Upper lobe of left lung (tissue), 6 donors: ENCODE measurements around the gene TPMT. TPM values are rescaled to one million over a fixed set of nuclear protein-coding genes. Genes with fewer than 3 reads are reported as not detected.
A peak's percentile ranks its signal among the peaks of the same experiment; 100 is the strongest.

Source experiments
- ATAC-seq, 2 donors: fragments of 200-7000 bp; cut with Tn5 transposase; one replicate each; pipeline ENCODE4 v1.9.1; 2022; ENCODE audit warnings: mild to moderate bottlenecking in 2 of 2, moderate library complexity in 2 of 2; ENCODE audit not compliant: low FRiP score in 2 of 2
- DNase-seq, 2 donors: peaks; one replicate each; pipeline ENCODE4 v3.0.0-alpha.2; 2019 to 2020
- H3K27ac ChIP-seq, 4 donors: fragments of 200-600 bp; sonication (generic); one replicate each; pipeline ENCODE4 v1.5.1; 2016 to 2019
- H3K27me3 ChIP-seq, 4 donors: fragments of 200-600 bp; sonication (generic); one replicate each; pipeline ENCODE4 v1.5.1; 2017 to 2019
- H3K36me3 ChIP-seq, 4 donors: fragments of 200-600 bp; sonication (generic); one replicate each; pipeline ENCODE4 v1.5.1; 2016 to 2019
- H3K4me1 ChIP-seq, 4 donors: fragments of 200-600 bp; sonication (generic); one replicate each; pipeline ENCODE4 v1.5.1; 2018 to 2019
- H3K4me3 ChIP-seq, 4 donors: fragments of 200-600 bp; sonication (generic); one replicate each; pipeline ENCODE4 v1.5.1; 2017 to 2019; ENCODE audit warnings: mild to moderate bottlenecking in 2 of 4, moderate library complexity in 1 of 4
- H3K9me3 ChIP-seq, 4 donors: fragments of 200-600 bp; sonication (generic); one replicate each; pipeline ENCODE4 v1.5.1; 2018 to 2019
- CTCF ChIP-seq, 6 experiments: fragments of 450-650 bp in 4 of 6; fragments of 200-600 bp in 2 of 6; sonication (generic) in 2 of 6; IDR thresholded peaks; one replicate each; pipeline ENCODE4 v1.5.1; 2016 to 2019; ENCODE audit warnings: antibody characterized with exemption in 6 of 6
- EP300 ChIP-seq, 4 donors: sonication (generic); formaldehyde crosslinking; IDR thresholded peaks; one replicate each; pipeline ENCODE4 v1.5.1; 2017; ENCODE audit warnings: antibody characterized with exemption in 4 of 4, control low read depth in 2 of 4
- POLR2A ChIP-seq, 4 donors: fragments of 450-650 bp; IDR thresholded peaks; one replicate each; pipeline ENCODE4 v1.5.1; 2016 to 2017; ENCODE audit warnings: antibody characterized with exemption in 4 of 4, mild to moderate bottlenecking in 2 of 4
- POLR2AphosphoS5 ChIP-seq, 2 donors: sonication (generic); formaldehyde crosslinking; IDR thresholded peaks; one replicate each; pipeline ENCODE4 v1.5.1; 2017; ENCODE audit warnings: antibody characterized with exemption in 2 of 2
- WGBS, 2 donors: methylation state at CpG; one replicate each; pipeline ENCODE4 v1.1.5; 2017 to 2018; 5-methylcytosine and 5-hydroxymethylcytosine counted together
- total RNA-seq, 6 donors: library from RNA; depleted of rRNA in 4 of 6; stranded (reverse); fragments of >200 nt in 4 of 6; gene quantifications; one replicate each; pipeline versions ENCODE4 v1.1.0 to v1.2.1, GENCODE V29; 2016 to 2021
- donor health status: DM: no; HTN: no; CAD: no; lungs with moderate emphysema.
- donor health status: DM: no; HTN: yes; CAD: no; lungs with severe emphysema.

TPMT gene
- total RNA-seq, 6 donors from 2014 or later, result 5.2 to 12.2 (median 10.7) TPM

GRCh38 chr6:18171871-18172270, 17.0 kb upstream of the TPMT start:
- peak overlapping the region in 1 of 4 donors; percentile 64 for H3K27ac ChIP-seq
- 63 to 74% methylated on average over 7 of the region's 7 CpGs for WGBS, 2 donors
- TF ChIP-seq POLR2AphosphoS5 (IDR thresholded peaks at IDR 0.05) (no peak), CTCF (IDR thresholded peaks at IDR 0.05) (no peak), EP300 (IDR thresholded peaks at IDR 0.05) (no peak), POLR2A (IDR thresholded peaks at IDR 0.05) (no peak)
- H3K4me3 ChIP-seq, result no peak overlapping the region
- H3K36me3 ChIP-seq, result peaks cover 0 to 59% (median 23%) of the 10 kb centered on the region in 4 donors
- no peaks in the 10 kb centered on the region for H3K4me1 ChIP-seq
- peak in 1 of 2 donors; percentile 38 for ATAC-seq
- H3K9me3 ChIP-seq, result no peaks in the 10 kb centered on the region
- no peak for DNase-seq
- H3K27me3 ChIP-seq, result no peaks in the 10 kb centered on the region

GRCh38 chr6:18168264-18168663, 13.4 kb upstream of the TPMT start:
- ATAC-seq, result no peak
- no peak for TF ChIP-seq EP300 (IDR thresholded peaks at IDR 0.05)
- no peak for TF ChIP-seq POLR2A (IDR thresholded peaks at IDR 0.05)
- TF ChIP-seq CTCF (IDR thresholded peaks at IDR 0.05), result no peak
- TF ChIP-seq POLR2AphosphoS5 (IDR thresholded peaks at IDR 0.05), result no peak
- peaks cover 0 to 72% (median 25%) of the 10 kb centered on the region in 4 donors for H3K36me3 ChIP-seq
- 96 to 99% methylated on average over 3 of the region's 3 CpGs for WGBS, 2 donors
- H3K27me3 ChIP-seq, result no peaks in the 10 kb centered on the region
- H3K4me3 ChIP-seq, result no peak overlapping the region
- no peaks in the 10 kb centered on the region for H3K9me3 ChIP-seq
- no peak overlapping the region for H3K27ac ChIP-seq
- no peaks in the 10 kb centered on the region for H3K4me1 ChIP-seq
- no peak for DNase-seq

DNA sequence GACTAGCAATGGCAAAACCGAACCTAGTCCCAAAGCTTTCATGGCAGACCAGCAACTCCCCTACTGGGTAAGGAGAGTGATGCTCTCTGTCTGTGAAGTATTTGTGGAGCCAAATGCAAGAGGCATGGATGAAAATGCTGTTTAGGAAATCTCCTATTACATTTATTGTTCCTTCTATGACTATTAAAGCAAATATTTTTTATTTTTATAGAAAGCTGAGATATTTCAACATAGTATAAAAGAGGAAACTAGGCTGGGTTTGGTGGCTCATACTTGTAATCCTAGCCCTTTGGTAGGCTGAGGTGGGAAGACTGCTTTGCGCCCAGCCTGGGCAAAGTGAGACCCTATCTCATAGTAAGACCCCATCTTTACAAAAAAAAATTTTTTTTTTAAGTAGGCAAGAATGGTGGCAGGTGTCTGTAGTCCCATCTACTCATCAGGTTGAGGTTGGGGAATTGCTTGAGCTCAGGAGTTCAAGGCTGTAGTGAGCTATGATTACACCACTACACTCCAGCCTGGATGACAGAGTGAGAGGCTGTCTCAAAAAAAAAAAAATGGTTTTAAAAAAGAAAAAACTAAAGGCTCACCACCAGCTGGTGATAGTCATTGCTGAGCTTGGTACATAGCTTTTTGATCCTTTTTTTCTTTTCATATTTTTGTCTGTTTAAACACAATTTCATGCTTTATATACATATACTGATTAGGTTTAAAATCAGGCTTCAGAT, 11.6 kb upstream of the TPMT start:
- Histone ChIP-seq H3K27me3 (no peaks in the 10 kb centered on the region), H3K36me3 (peaks cover 2 to 86% (median 31%) of the 10 kb centered on the region in 4 donors), H3K9me3 (no peaks in the 10 kb centered on the region), H3K4me3 (no peak overlapping the region), H3K4me1 (no peaks in the 10 kb centered on the region), H3K27ac (peak overlapping the region in 1 of 4 donors; percentile 22)
- 84 to 89% methylated on average over 2 of the region's 2 CpGs for WGBS, 2 donors
- peak in 1 of 2 donors; percentile 67 for ATAC-seq
- DNase-seq, result no peak
- no peak for TF ChIP-seq POLR2A (IDR thresholded peaks at IDR 0.05)

DNA sequence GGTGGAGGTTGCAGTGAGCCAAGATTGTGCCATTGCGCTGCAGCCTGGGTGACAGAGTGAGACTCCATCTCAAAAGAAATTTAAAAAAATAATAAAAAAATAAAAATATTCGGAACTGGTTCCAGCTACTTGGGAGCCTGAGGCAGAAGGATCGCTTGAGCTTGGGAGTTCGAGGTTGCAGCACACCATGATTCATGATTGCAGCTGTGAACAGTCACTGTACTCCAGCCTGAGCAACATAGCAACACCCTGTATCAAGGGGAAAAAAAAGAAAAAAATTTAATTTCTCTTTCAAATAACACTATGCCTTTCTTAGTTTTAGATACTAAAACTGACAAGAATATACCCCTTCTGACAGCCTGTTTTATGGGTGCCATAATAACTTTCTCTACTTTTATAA, 10.9 kb upstream of the TPMT start:
- Histone ChIP-seq H3K4me1 (no peaks in the 10 kb centered on the region), H3K27ac (peak overlapping the region in 1 of 4 donors; percentile 22), H3K27me3 (no peaks in the 10 kb centered on the region), H3K4me3 (no peak overlapping the region), H3K9me3 (no peaks in the 10 kb centered on the region), H3K36me3 (peaks cover 6 to 86% (median 32%) of the 10 kb centered on the region in 4 donors)
- DNase-seq, result no peak
- 89 to 90% methylated on average over 4 of the region's 4 CpGs for WGBS, 2 donors
- TF ChIP-seq CTCF (IDR thresholded peaks at IDR 0.05) (no peak), POLR2AphosphoS5 (IDR thresholded peaks at IDR 0.05) (no peak), POLR2A (IDR thresholded peaks at IDR 0.05) (no peak), EP300 (IDR thresholded peaks at IDR 0.05) (no peak)
- ATAC-seq, result no peak

DNA sequence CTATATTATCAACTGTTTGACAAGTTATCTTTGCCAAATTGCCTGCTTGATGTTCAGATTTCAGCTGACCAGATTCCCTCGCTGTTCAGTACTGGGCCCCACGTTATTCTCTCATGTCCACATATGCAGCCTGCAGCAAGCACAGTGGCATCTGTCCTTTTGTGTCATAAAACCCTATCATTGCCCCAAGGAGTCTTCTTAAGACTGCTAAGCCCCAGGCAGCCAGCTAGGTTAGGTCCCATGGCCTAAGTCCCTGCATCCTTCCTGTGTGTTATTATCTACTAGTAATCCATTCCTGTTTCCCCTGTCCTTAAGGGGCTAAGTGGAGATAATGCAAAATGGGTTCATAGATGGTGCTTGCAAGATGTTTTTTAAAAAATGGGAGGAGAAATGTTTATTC, 7.5 kb upstream of the TPMT start:
- 87 to 91% methylated on average over 2 of the region's 2 CpGs for WGBS, 2 donors
- H3K4me1 ChIP-seq, result no peaks in the 10 kb centered on the region
- TF ChIP-seq POLR2A (IDR thresholded peaks at IDR 0.05), result no peak
- no peak for TF ChIP-seq EP300 (IDR thresholded peaks at IDR 0.05)
- TF ChIP-seq POLR2AphosphoS5 (IDR thresholded peaks at IDR 0.05), result no peak
- no peak for TF ChIP-seq CTCF (IDR thresholded peaks at IDR 0.05)
- H3K27me3 ChIP-seq, result no peaks in the 10 kb centered on the region
- H3K9me3 ChIP-seq, result no peaks in the 10 kb centered on the region
- ATAC-seq, result no peak
- peaks cover 6 to 65% (median 15%) of the 10 kb centered on the region in 4 donors for H3K36me3 ChIP-seq
- no peak overlapping the region for H3K4me3 ChIP-seq
- no peak overlapping the region for H3K27ac ChIP-seq
- DNase-seq, result no peak
